WTC11 (cell line): ENCODE data around the gene DNAJB12. TPM values are rescaled to one million over a fixed set of nuclear protein-coding genes. Genes with fewer than 3 reads are reported as not detected.

ENCODE experiments used
- ATAC-seq: fragments of 200-7000 bp; cut with Tn5 transposase; 2 replicates; pipeline ENCODE4 v1.10.0; 2021; ENCODE audit warnings: mild to moderate bottlenecking, moderate library complexity
- CTCF ChIA-PET: fragments of 300-600 bp; sonication (Branson Sonifier 250); formaldehyde crosslinking; loops from one replicate; lab custom pipeline; 2021; ENCODE audit warnings: antibody characterized with exemption; lab: Charles Lee
- POLR2A ChIA-PET: fragments of 350-600 bp; sonication (Branson Sonifier 250); formaldehyde crosslinking; loops from one replicate; lab custom pipeline; 2021; ENCODE audit warnings: antibody characterized with exemption; lab: Charles Lee
- DNase-seq: peaks from one replicate; pipeline ENCODE4 v3.0.0; 2021; ENCODE audit warnings: low spot score
- H3K27ac Mint-ChIP-seq: 2 replicates; pipeline ENCODE4 v1.8.0; 2021; ENCODE audit warnings: mixed read lengths
- H3K27me3 Mint-ChIP-seq: 2 replicates; pipeline ENCODE4 v1.8.0; 2021; ENCODE audit warnings: low read depth, mild to moderate bottlenecking, moderate library complexity, mixed read lengths
- H3K36me3 Mint-ChIP-seq: 2 replicates; pipeline ENCODE4 v1.8.0; 2021; ENCODE audit warnings: mixed read lengths
- H3K4me1 Mint-ChIP-seq: 2 replicates; pipeline ENCODE4 v1.8.0; 2022; ENCODE audit warnings: mixed read lengths
- H3K4me3 Mint-ChIP-seq: 2 replicates; pipeline ENCODE4 v1.8.0; 2021; ENCODE audit warnings: mild to moderate bottlenecking, moderate library complexity, mixed read lengths
- H3K9me3 Mint-ChIP-seq: 2 replicates; pipeline ENCODE4 v1.8.0; 2021; ENCODE audit warnings: mixed read lengths
- CBFB ChIP-seq: sonication (generic); formaldehyde crosslinking; IDR thresholded peaks from 2 replicates; pipeline ENCODE4 v1.8.1; 2022; ENCODE audit warnings: mild to moderate bottlenecking, low read depth, missing genetic modification reagents
- EMX1 ChIP-seq: fragments of 250-450 bp; sonication (Bioruptor Pico); IDR thresholded peaks from 2 replicates; pipeline ENCODE4 v1.8.0; 2021; ENCODE audit warnings: mild to moderate bottlenecking
- ETV6 ChIP-seq: sonication (generic); formaldehyde crosslinking; IDR thresholded peaks from 2 replicates; pipeline ENCODE4 v1.8.1; 2022; ENCODE audit warnings: mild to moderate bottlenecking, missing genetic modification reagents
- FOXK1 ChIP-seq: sonication (generic); formaldehyde crosslinking; IDR thresholded peaks from 2 replicates; pipeline ENCODE4 v1.8.0; 2022; ENCODE audit warnings: mild to moderate bottlenecking, moderate library complexity, missing genetic modification reagents
- JUN ChIP-seq: sonication (generic); formaldehyde crosslinking; IDR thresholded peaks from 2 replicates; pipeline ENCODE4 v1.8.0; 2023; ENCODE audit warnings: mild to moderate bottlenecking, missing genetic modification reagents
- MXD4 ChIP-seq: fragments of 250-450 bp; sonication (Bioruptor Pico); IDR thresholded peaks from 2 replicates; pipeline ENCODE4 v1.8.0; 2021; ENCODE audit warnings: mild to moderate bottlenecking, moderate library complexity, borderline replicate concordance
- NR2C2 ChIP-seq: sonication (generic); formaldehyde crosslinking; IDR thresholded peaks from 2 replicates; pipeline ENCODE4 v1.8.0; 2022; ENCODE audit warnings: mild to moderate bottlenecking, missing genetic modification reagents
- OVOL2 ChIP-seq: fragments of 250-450 bp; sonication (Bioruptor Pico); IDR thresholded peaks from 2 replicates; pipeline ENCODE4 v1.9.0; 2021; ENCODE audit warnings: mild to moderate bottlenecking, borderline replicate concordance
- RELA ChIP-seq: sonication (generic); formaldehyde crosslinking; IDR thresholded peaks from 2 replicates; pipeline ENCODE4 v1.8.1; 2022; ENCODE audit warnings: missing genetic modification reagents, mild to moderate bottlenecking, borderline replicate concordance
- RORB ChIP-seq: fragments of 250-450 bp; sonication (Bioruptor Pico); IDR thresholded peaks from 2 replicates; pipeline ENCODE4 v1.9.0; 2021; ENCODE audit warnings: mild to moderate bottlenecking
- TEAD1 ChIP-seq: sonication (generic); formaldehyde crosslinking; IDR thresholded peaks from 2 replicates; pipeline ENCODE4 v1.8.0; 2022; ENCODE audit warnings: mild to moderate bottlenecking, missing genetic modification reagents
- ZNF396 ChIP-seq: fragments of 250-450 bp; sonication (Bioruptor Pico); IDR thresholded peaks from 2 replicates; pipeline ENCODE4 v1.8.0; 2021; ENCODE audit warnings: mild to moderate bottlenecking, moderate library complexity, borderline replicate concordance
- ZNF423 ChIP-seq: fragments of 250-450 bp; sonication (Bioruptor Pico); IDR thresholded peaks from 2 replicates; pipeline ENCODE4 v2.1.2; 2022; ENCODE audit warnings: mild to moderate bottlenecking, moderate library complexity
- total RNA-seq: library from RNA; stranded (reverse); gene quantifications from 3 replicates; pipeline ENCODE4 v1.2.3, GENCODE V29; 2021
- TF ChIP-seq, protein P1 (sequence below): sonication (generic); formaldehyde crosslinking; IDR thresholded peaks from 2 replicates; pipeline ENCODE4 v1.8.0; 2023; ENCODE audit warnings: mild to moderate bottlenecking, missing genetic modification reagents
- TF ChIP-seq, protein P2 (sequence below): fragments of 250-450 bp; sonication (Bioruptor Pico); IDR thresholded peaks from 2 replicates; pipeline ENCODE4 v1.9.0; 2021; ENCODE audit warnings: mild to moderate bottlenecking, borderline replicate concordance
- TF ChIP-seq, protein P3 (sequence below): sonication (generic); formaldehyde crosslinking; IDR thresholded peaks from 2 replicates; pipeline ENCODE4 v1.8.1; 2023; ENCODE audit warnings: mild to moderate bottlenecking, missing genetic modification reagents, moderate library complexity
- TF ChIP-seq, protein P4 (sequence below): sonication (generic); formaldehyde crosslinking; IDR thresholded peaks from 2 replicates; pipeline ENCODE4 v1.8.1; 2022; ENCODE audit warnings: low read depth, mild to moderate bottlenecking, moderate library complexity, missing genetic modification reagents, borderline replicate concordance
- TF ChIP-seq, protein P5 (sequence below): fragments of 200-600 bp; IDR thresholded peaks from 2 replicates; pipeline ENCODE4 v1.8.0; 2022; ENCODE audit warnings: antibody characterized with exemption

DNAJB12 gene
- total RNA-seq, 1 experiment from 2014 or later: 21.6 TPM

DNA sequence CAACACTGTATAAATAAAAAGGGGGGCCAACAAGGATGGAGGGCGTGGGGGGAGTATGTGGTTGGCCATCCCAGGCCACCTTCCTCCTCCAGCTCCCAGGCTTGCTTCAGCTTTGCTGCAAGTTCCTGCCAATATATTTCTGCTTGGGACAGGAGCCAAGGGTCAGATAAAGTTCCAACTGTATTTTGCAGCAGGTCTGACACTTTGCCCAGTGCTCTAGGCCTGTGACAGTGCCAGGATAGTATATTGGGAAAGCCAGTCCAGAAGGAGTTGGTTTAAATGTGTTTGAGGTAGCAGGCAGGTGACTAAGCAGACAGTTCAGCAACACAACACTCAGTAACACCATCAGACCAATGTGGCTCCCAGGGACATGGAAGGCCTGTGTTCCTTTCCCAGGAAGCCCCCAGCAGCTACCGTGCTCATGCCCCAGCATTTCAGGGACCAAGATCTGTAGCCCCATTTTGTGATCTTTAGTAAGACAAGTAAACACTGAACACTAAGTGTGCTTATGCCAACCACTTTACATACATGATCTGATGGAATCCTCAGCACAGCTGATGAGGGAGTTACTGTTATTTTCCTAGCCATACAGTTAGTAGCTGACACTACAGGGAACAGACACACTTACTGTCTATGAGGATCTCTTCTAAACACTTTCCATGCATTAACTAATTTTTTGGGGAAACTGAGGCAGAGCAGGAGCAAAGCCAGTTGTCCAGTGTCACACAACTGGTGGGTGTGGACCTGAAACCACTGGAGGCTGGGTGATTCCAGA, 38.9 kb downstream of the DNAJB12 start:
- ATAC-seq (no peak), DNase-seq (no peak)
- Mint-ChIP-seq H3K27me3 (no peaks in the 10 kb centered on the region; the same call in 1 of the 2 replicates), H3K27ac (peak overlapping the region; percentile 72), H3K9me3 (no peaks in the 10 kb centered on the region), H3K36me3 (no peaks in the 10 kb centered on the region), H3K4me3 (no peak overlapping the region), H3K4me1 (peaks cover 44% of the 10 kb centered on the region)
- POLR2A ChIA-PET: interaction anchor here (1.0 to 1.4 kb wide), 3 partner anchors 17 to 55 kb away, joined by 5 to 15 read pairs (median 7); partner anchors contain the start of gene DDIT4
- no peak for TF ChIP-seq OVOL2 (CRISPR knock-in tag)
- no peak for TF ChIP-seq CBFB
- no peak for TF ChIP-seq TEAD1 (CRISPR knock-in tag)
- no peak for TF ChIP-seq RORB (CRISPR knock-in tag)
- TF ChIP-seq, protein P1, sequence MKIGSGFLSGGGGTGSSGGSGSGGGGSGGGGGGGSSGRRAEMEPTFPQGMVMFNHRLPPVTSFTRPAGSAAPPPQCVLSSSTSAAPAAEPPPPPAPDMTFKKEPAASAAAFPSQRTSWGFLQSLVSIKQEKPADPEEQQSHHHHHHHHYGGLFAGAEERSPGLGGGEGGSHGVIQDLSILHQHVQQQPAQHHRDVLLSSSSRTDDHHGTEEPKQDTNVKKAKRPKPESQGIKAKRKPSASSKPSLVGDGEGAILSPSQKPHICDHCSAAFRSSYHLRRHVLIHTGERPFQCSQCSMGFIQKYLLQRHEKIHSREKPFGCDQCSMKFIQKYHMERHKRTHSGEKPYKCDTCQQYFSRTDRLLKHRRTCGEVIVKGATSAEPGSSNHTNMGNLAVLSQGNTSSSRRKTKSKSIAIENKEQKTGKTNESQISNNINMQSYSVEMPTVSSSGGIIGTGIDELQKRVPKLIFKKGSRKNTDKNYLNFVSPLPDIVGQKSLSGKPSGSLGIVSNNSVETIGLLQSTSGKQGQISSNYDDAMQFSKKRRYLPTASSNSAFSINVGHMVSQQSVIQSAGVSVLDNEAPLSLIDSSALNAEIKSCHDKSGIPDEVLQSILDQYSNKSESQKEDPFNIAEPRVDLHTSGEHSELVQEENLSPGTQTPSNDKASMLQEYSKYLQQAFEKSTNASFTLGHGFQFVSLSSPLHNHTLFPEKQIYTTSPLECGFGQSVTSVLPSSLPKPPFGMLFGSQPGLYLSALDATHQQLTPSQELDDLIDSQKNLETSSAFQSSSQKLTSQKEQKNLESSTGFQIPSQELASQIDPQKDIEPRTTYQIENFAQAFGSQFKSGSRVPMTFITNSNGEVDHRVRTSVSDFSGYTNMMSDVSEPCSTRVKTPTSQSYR (CRISPR knock-in tag): no peak
- TF ChIP-seq, protein P2, sequence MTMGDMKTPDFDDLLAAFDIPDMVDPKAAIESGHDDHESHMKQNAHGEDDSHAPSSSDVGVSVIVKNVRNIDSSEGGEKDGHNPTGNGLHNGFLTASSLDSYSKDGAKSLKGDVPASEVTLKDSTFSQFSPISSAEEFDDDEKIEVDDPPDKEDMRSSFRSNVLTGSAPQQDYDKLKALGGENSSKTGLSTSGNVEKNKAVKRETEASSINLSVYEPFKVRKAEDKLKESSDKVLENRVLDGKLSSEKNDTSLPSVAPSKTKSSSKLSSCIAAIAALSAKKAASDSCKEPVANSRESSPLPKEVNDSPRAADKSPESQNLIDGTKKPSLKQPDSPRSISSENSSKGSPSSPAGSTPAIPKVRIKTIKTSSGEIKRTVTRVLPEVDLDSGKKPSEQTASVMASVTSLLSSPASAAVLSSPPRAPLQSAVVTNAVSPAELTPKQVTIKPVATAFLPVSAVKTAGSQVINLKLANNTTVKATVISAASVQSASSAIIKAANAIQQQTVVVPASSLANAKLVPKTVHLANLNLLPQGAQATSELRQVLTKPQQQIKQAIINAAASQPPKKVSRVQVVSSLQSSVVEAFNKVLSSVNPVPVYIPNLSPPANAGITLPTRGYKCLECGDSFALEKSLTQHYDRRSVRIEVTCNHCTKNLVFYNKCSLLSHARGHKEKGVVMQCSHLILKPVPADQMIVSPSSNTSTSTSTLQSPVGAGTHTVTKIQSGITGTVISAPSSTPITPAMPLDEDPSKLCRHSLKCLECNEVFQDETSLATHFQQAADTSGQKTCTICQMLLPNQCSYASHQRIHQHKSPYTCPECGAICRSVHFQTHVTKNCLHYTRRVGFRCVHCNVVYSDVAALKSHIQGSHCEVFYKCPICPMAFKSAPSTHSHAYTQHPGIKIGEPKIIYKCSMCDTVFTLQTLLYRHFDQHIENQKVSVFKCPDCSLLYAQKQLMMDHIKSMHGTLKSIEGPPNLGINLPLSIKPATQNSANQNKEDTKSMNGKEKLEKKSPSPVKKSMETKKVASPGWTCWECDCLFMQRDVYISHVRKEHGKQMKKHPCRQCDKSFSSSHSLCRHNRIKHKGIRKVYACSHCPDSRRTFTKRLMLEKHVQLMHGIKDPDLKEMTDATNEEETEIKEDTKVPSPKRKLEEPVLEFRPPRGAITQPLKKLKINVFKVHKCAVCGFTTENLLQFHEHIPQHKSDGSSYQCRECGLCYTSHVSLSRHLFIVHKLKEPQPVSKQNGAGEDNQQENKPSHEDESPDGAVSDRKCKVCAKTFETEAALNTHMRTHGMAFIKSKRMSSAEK (CRISPR knock-in tag): no peak
- no peak for TF ChIP-seq JUN (CRISPR knock-in tag)
- no peak for TF ChIP-seq MXD4 (CRISPR knock-in tag)
- no peak for TF ChIP-seq RELA (CRISPR knock-in tag)
- no peak for TF ChIP-seq NR2C2 (CRISPR knock-in tag)
- CTCF ChIA-PET: interaction anchor here (0.9 to 1.3 kb wide), 2 partner anchors 20 to 41 kb away, joined by 3 to 5 read pairs; no protein-coding TSS in a partner anchor

DNA sequence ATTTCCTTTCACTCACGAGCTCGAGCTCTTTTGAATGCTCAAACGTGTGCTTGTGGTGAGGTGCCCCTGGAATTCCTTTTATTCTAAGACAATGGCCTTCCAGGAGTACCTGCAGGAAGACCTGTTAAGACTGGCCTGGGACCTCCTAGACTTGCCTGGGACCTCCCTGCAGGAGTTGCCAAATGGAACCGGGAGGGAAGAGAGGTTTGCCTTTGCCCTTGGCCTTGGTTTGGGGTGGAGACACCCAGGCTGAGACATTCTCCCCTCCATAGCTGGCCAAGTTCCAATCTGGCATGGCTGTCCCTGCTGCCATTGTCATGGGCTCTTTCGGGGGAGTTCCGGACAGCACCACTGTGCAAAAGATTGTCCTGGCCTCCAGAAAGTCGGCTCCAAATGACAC, 39.7 kb downstream of the DNAJB12 start:
- Mint-ChIP-seq H3K4me1 (peaks cover 44% of the 10 kb centered on the region), H3K36me3 (no peaks in the 10 kb centered on the region), H3K27me3 (no peaks in the 10 kb centered on the region; the same call in 1 of the 2 replicates), H3K4me3 (no peak overlapping the region), H3K9me3 (no peaks in the 10 kb centered on the region), H3K27ac (peak overlapping the region; percentile 72; the same call in 1 of the 2 replicates)
- ATAC-seq (peak; percentile 29; the same call in 1 of the 2 replicates), DNase-seq (no peak)
- CTCF ChIA-PET: interaction anchor here (0.6 to 1.9 kb wide), 8 partner anchors 9 to 267 kb away, joined by 3 to 9 read pairs (median 3); no protein-coding TSS in a partner anchor
- peak; percentile 46; the same call in 1 of the 2 replicates for TF ChIP-seq ZNF423 (CRISPR knock-in tag)
- TF ChIP-seq, protein P3, sequence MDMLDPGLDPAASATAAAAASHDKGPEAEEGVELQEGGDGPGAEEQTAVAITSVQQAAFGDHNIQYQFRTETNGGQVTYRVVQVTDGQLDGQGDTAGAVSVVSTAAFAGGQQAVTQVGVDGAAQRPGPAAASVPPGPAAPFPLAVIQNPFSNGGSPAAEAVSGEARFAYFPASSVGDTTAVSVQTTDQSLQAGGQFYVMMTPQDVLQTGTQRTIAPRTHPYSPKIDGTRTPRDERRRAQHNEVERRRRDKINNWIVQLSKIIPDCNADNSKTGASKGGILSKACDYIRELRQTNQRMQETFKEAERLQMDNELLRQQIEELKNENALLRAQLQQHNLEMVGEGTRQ (CRISPR knock-in tag): no peak
- POLR2A ChIA-PET: interaction anchor here (0.7 to 1.4 kb wide), 7 partner anchors 16 to 88 kb away, joined by 3 to 15 read pairs (median 4); partner anchors contain the start of gene DDIT4

DNA sequence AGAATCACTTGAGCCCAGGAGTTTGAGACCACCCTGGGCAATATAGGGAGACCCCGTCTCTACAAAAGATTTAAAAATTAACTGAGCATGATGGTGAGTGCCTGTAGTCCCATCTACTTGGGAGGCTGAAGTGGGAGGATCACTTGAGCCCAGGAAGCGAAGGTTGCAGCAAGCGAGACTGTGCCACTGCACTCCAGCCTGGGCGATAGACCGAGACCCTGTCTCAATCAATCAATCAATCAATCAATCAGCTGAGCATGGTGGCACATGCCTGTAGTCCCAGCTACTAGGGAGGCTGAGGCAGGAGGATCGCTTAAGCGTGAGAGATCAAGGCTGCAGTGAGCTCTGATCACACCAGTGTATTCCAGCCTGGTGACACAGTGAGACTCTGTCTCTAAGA, 40.5 kb downstream of the DNAJB12 start:
- H3K36me3 Mint-ChIP-seq: no peaks in the 10 kb centered on the region
- POLR2A ChIA-PET: interaction anchor here (0.7 to 1.4 kb wide), 6 partner anchors 16 to 88 kb away, joined by 3 to 15 read pairs (median 4); partner anchors contain the start of gene DDIT4
- no peak overlapping the region for H3K4me3 Mint-ChIP-seq
- no peaks in the 10 kb centered on the region; the same call in 1 of the 2 replicates for H3K27me3 Mint-ChIP-seq
- CTCF ChIA-PET: interaction anchor here (0.6 to 1.9 kb wide), 8 partner anchors 18 to 266 kb away, joined by 3 to 9 read pairs (median 3); no protein-coding TSS in a partner anchor
- no peak for ATAC-seq
- no peak overlapping the region for H3K27ac Mint-ChIP-seq
- H3K4me1 Mint-ChIP-seq: peaks cover 49% of the 10 kb centered on the region
- no peaks in the 10 kb centered on the region for H3K9me3 Mint-ChIP-seq
- DNase-seq: no peak
- TF ChIP-seq, protein P4, sequence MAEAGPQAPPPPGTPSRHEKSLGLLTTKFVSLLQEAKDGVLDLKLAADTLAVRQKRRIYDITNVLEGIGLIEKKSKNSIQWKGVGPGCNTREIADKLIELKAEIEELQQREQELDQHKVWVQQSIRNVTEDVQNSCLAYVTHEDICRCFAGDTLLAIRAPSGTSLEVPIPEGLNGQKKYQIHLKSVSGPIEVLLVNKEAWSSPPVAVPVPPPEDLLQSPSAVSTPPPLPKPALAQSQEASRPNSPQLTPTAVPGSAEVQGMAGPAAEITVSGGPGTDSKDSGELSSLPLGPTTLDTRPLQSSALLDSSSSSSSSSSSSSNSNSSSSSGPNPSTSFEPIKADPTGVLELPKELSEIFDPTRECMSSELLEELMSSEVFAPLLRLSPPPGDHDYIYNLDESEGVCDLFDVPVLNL: no peak
- TF ChIP-seq FOXK1 (CRISPR knock-in tag) (no peak), ZNF396 (no peak), ETV6 (CRISPR knock-in tag) (no peak), EMX1 (CRISPR knock-in tag) (no peak), RORB (CRISPR knock-in tag) (no peak), ZNF423 (CRISPR knock-in tag) (no peak)
- TF ChIP-seq, protein P5, sequence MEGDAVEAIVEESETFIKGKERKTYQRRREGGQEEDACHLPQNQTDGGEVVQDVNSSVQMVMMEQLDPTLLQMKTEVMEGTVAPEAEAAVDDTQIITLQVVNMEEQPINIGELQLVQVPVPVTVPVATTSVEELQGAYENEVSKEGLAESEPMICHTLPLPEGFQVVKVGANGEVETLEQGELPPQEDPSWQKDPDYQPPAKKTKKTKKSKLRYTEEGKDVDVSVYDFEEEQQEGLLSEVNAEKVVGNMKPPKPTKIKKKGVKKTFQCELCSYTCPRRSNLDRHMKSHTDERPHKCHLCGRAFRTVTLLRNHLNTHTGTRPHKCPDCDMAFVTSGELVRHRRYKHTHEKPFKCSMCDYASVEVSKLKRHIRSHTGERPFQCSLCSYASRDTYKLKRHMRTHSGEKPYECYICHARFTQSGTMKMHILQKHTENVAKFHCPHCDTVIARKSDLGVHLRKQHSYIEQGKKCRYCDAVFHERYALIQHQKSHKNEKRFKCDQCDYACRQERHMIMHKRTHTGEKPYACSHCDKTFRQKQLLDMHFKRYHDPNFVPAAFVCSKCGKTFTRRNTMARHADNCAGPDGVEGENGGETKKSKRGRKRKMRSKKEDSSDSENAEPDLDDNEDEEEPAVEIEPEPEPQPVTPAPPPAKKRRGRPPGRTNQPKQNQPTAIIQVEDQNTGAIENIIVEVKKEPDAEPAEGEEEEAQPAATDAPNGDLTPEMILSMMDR: no peak
